Gastrocnemius medialis (tissue), 4 donors: Measurements from ENCODE around the gene LILRB4.
"Not testable (repeated sequence)": the region's sequence is repeated elsewhere in the genome, so short reads cannot be mapped to it uniquely, and the experiment has no call there.

Source experiments
- POLR2A ChIP-seq, 2 donors: fragments of 450-650 bp; IDR thresholded peaks; one replicate each; pipeline ENCODE4 v1.6.1; 2017; ENCODE audit warnings: antibody characterized with exemption in 2 of 2, mild to moderate bottlenecking in 2 of 2, moderate library complexity in 2 of 2
- TF ChIP-seq, protein P1 (sequence below), 5 experiments: fragments of 450-650 bp in 3 of 5; fragments of 200-600 bp in 2 of 5; sonication (generic) in 2 of 5; IDR thresholded peaks in 4 of 5; conservative IDR thresholded peaks in 1 of 5; 1 replicate in 4 of 5; 2 replicates in 1 of 5; pipeline ENCODE4 v1.5.1; 2016 to 2019; ENCODE audit warnings: antibody characterized with exemption in 5 of 5, mild to moderate bottlenecking in 3 of 5, moderate library complexity in 3 of 5

DNA sequence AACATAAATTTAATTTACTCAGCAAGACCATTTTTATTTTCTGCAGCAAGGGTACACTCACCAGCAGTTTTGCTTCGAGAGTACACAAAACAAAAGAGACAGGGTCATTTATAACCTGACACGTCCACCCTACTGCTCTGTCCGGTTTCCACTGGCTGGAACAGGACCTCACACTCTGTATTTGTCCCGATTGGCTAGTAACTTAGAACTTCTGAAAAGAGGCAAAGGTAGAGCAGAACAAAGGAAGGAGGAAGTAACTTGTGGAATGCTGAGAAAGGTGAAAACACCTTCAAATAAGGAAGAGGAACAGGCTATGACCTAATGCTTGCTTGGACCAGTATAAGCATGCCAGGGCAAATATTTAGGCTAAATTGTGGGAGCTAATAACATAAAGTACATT lies 34.9 kb upstream of the LILRB4 start:
- TF ChIP-seq, protein P1, sequence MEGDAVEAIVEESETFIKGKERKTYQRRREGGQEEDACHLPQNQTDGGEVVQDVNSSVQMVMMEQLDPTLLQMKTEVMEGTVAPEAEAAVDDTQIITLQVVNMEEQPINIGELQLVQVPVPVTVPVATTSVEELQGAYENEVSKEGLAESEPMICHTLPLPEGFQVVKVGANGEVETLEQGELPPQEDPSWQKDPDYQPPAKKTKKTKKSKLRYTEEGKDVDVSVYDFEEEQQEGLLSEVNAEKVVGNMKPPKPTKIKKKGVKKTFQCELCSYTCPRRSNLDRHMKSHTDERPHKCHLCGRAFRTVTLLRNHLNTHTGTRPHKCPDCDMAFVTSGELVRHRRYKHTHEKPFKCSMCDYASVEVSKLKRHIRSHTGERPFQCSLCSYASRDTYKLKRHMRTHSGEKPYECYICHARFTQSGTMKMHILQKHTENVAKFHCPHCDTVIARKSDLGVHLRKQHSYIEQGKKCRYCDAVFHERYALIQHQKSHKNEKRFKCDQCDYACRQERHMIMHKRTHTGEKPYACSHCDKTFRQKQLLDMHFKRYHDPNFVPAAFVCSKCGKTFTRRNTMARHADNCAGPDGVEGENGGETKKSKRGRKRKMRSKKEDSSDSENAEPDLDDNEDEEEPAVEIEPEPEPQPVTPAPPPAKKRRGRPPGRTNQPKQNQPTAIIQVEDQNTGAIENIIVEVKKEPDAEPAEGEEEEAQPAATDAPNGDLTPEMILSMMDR (IDR thresholded peaks at IDR 0.05 in 4 of 5, conservative IDR thresholded peaks at IDR 0.05 in 1 of 5), result not testable (repeated sequence)
- not testable (repeated sequence) for TF ChIP-seq POLR2A (IDR thresholded peaks at IDR 0.05)
